Activated CD8-positive, alpha-beta memory T cell treated with anti-CD3 and anti-CD28 coated beads, Interleukin-2, amount 50 U/mL, for 1 hour (primary cell): Measurements from ENCODE around the gene CDK12.
A peak's percentile ranks its signal among the peaks of the same experiment; 100 is the strongest.
"Not testable (repeated sequence)": the region's sequence is repeated elsewhere in the genome, so short reads cannot be mapped to it uniquely, and the experiment has no call there.

ENCODE experiments used
- DNase-seq: peaks from one replicate; pipeline ENCODE4 v3.0.0-alpha.2; 2020; ENCODE audit errors: extremely low read depth

The CDK12 gene

GRCh38 chr17:39461113-39461925 is at the start of gene CDK12:
CDK12 (plus strand) TSS chr17:39461486; CDS start chr17:39462072, 586 bp downstream.
- DNase-seq = peak; percentile 95

DNA sequence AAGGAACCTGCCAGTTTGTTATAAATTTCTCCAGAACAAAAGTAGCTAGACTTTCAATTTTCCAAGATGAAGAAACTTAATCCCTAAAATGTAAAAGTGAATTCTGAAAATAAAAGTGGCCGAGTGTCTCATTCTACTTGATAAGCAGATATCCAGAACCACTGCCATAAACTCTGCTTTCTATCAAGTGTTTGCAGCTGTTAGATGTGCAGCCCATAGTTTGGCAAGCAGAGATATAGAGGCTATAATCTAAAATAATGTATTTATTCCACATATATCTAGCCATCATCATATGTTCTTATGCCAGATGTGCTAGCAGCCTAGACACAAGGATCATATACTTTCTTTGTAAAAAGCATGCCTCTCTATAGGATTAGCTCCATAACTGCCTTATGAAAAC is 45.1 kb upstream of the CDK12 start:
- no peak for DNase-seq

GRCh38 chr17:39429600-39429999 is 31.7 kb upstream of the CDK12 start:
- no peak for DNase-seq

DNA sequence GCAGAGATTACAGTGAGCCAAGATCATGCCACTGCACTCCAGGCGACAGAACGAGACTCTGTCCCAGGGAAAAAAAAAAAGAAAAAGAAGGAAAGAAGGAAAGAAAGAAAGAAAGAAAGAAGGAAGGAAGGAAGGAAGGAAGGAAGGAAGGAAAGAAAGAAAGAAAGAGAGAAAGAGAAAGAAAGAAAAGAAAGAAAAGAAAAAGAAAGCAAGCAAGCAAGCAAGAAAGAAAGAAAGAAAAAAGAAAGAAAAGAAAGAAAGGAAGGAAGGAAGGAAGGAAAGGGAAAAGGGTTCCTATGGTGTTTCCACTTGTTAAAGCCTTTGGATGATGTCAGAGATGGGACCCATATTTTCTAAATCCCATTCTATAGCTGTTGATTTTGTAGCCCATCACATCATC is 21.4 kb upstream of the CDK12 start:
- DNase-seq = not testable (repeated sequence)

- DNase-seq = no peak
Observed at GRCh38 chr17:39443326-39443725, 18.0 kb upstream of the CDK12 start.

DNA sequence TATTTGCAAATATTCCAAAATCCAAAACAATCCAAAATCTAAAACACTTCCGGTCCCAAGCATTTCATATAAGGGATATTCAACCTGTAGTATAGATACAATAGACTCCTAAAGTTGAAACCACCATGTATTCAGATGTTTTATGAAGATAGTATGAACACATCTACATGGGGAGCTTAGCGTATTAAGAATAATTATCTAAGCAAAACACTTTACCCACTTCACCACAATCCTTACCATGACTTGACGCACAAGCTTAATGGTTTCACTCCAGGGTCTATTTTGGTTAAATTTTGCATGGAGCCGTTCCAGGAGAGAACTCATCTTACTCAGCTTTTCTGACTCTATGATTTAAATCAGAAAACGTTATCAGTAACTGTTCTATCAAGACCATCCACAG is 13.7 kb upstream of the CDK12 start:
- DNase-seq = no peak

GRCh38 chr17:39450051-39450450 is 11.2 kb upstream of the CDK12 start:
- DNase-seq = no peak

DNA sequence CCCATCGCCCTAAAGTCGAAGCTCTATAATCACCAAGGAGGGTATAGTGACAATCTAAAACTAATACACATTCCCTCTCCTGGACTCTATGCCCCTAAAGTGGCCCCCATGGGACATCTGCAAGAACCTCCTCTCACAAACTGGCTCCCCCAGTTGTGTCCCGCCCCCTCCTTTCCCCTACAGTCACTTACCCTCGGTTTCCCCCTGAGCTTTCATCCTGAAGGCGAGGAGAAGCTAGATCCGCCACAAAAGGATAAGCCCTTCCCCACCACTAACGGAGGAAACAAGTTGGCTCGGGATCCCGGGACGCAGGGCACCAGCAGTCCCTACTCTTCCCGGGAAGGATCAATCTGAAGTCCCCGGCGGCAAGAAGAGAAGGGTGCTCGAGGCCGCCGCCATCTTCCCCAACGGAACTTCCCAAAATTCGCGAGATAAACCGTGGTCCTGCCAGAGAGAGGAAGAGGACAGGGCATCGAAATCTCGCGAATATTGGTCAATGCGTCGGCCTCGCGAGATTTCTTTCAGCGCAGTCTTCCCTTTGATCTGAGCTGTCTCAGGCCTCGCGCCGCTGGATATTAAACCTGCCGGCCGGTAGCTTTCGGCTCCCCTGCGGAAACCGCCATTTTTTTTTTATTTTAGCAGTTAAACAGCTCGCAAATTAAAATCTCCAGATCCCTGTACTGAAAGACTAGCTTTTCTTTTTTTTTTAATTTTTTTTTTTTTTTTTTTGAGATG is 10.3 kb upstream of the CDK12 start, which contains the start of gene MED1:
Gene MED1 (minus strand): TSS at position 417 of the 735 bp plus-strand sequence. CDS start 201 bp downstream, at position 216.
- peak; percentile 86 for DNase-seq

DNA sequence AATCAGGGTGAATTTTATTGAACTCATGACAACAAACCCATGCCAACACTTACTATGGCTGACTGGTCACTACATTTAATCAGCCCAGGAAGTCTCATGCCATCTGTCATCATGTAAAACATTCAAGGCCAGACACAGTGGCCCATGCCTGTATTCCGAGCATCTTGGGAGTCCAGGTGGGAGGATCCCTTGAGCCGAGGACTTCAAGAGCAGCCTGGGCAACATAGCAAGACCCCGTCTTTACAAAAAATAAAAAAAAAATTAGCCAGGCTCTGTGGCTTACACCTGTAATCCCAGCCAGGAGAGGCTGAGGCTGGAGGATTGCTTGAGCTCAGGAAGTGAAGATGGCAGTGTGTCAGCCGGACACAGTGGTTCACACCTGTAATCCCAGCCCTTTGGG is 5.4 kb upstream of the CDK12 start:
- DNase-seq = no peak

- DNase-seq = no peak
Observed at GRCh38 chr17:39461926-39462569, 762 bp downstream of the CDK12 start.

DNA sequence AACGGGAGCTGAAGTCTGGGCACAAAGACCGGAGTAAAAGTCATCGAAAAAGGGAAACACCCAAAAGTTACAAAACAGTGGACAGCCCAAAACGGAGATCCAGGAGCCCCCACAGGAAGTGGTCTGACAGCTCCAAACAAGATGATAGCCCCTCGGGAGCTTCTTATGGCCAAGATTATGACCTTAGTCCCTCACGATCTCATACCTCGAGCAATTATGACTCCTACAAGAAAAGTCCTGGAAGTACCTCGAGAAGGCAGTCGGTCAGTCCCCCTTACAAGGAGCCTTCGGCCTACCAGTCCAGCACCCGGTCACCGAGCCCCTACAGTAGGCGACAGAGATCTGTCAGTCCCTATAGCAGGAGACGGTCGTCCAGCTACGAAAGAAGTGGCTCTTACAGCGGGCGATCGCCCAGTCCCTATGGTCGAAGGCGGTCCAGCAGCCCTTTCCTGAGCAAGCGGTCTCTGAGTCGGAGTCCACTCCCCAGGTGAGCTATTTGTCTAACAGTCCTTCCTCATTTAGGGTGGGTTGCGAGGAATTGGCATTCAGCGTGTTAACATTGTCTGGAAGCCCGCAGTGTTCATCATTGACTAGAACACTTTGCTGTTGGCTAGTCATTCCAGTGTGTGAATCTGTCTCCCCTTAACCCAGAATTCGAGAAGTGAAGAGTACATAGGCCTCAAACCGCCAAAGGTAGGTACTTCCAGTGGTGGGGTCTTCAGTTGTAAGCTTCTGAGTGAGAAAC is 1.5 kb downstream of the CDK12 start:
- DNase-seq = no peak

GRCh38 chr17:39464639-39465181 is 3.4 kb downstream of the CDK12 start:
- DNase-seq = not testable (repeated sequence)

DNA sequence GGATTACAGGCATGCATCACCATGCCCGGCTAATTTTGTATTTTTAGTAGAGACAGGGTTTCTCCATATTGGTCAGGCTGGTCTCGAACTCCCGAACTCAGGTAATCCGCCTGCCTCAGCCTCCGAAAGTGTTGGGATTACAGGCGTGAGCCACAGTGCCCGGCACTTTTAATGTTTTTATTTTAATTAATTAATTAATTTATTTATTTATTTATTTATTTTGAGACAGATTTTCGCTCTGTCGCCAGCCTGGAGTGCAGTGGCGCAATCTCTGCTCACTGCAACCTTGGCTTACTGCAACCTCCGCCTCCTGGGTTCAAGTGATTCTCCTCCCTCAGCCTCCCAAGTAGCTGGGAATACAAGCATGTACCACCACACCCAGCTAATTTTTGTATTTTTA is 7.3 kb downstream of the CDK12 start:
- DNase-seq = not testable (repeated sequence)

GRCh38 chr17:39473310-39473709 is 12.0 kb downstream of the CDK12 start:
- DNase-seq = no peak

- DNase-seq = not testable (repeated sequence)
Observed at GRCh38 chr17:39479631-39480030, 18.3 kb downstream of the CDK12 start.

DNA sequence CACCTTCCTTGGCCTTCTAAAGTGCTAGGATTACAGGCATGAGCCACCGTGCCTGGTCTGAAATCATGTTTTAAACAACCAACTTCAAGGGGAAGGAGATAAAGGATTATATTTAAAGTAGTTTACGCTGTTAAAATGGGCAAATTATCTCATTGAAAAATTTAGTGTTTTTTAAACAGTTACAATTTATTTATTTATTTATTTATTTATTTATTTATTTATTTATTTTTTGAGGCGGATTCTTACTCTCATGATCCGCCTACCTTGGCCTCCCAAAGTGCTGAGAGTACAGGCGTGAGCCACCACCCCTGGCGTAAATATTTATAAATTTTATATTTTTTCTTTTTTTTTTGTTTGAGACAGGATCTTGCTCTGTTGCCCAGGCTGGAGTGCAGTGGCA is 22.2 kb downstream of the CDK12 start:
- DNase-seq = no peak

GRCh38 chr17:39484178-39484577 is 22.9 kb downstream of the CDK12 start:
- DNase-seq = no peak

- DNase-seq = no peak
Observed at GRCh38 chr17:39485555-39485954, 24.3 kb downstream of the CDK12 start.

DNA sequence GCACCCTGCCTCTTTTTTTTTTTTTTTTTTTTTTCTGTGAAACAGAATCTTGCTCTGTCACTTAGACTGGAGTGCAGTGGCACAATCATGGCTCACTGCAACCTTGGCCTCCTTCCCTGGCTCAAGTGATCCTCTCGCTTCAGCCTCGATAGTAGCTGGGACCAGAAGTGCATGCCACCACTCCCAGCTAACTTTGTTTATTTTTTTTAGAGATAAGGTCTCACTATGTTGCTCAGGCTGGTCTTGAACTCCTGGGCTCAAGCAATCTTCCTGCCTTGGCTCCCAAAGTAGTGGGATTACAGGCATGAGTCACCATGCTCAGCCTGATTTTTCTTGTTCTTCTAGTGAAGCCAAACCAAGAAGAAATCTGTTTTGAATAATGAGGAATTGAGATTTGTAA is 25.0 kb downstream of the CDK12 start:
- DNase-seq = no peak

- not testable (repeated sequence) for DNase-seq
Observed at GRCh38 chr17:39487490-39487889, 26.2 kb downstream of the CDK12 start.

GRCh38 chr17:39487946-39488345 is 26.7 kb downstream of the CDK12 start:
- no peak for DNase-seq
